NOMO-1 treated with dmso at 0.1 percent for 144 hours (cell line): ENCODE measurements around the gene VWF.
"Not testable (repeated sequence)": the region's sequence is repeated elsewhere in the genome, so short reads cannot be mapped to it uniquely, and the experiment has no call there.

ENCODE experiments used
- DNase-seq: peaks from one replicate; lab custom pipeline; 2025; ENCODE audit not compliant: unreplicated experiment; lab: John Stamatoyannopoulos, UW

VWF gene

DNA sequence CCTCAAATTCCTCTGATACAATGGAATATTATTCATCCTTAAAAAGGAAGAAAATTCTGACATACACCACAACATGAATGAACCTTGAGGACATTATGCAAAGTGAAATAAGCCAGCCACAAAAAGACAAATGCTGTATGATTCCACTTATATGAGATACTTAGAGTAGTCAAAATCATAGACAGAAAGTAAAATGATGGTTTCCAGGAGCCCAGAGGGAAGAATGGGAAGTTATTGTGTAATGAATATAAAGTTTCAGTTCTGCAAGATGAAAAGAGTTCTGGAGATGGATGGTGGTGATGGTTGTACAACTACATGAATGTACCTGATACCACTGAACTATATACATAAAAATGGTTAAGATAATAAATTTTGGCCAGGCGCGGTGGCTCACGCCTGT is 18.3 kb downstream of the VWF start:
- no peak for DNase-seq

GRCh38 chr12:6104842-6105241 is 19.6 kb downstream of the VWF start:
- DNase-seq = no peak

DNA sequence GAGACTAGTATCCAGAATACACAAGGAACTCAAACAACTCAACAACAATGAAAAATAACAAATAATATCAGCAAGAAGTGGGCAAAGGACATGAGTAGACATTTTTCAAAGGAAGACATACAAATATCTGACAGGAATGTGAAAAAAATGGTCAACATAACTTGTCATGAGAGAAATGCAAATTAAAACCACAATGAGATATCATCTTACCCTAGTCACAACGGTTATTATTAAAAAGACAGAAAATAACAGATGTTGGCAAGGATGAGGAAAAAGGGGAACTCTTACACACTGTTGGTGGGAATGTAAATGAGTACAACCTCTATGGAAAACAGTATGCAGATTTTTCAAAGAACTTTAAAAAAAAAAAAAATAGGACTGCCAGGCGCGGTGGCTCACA is 20.4 kb downstream of the VWF start:
- DNase-seq = no peak

DNA sequence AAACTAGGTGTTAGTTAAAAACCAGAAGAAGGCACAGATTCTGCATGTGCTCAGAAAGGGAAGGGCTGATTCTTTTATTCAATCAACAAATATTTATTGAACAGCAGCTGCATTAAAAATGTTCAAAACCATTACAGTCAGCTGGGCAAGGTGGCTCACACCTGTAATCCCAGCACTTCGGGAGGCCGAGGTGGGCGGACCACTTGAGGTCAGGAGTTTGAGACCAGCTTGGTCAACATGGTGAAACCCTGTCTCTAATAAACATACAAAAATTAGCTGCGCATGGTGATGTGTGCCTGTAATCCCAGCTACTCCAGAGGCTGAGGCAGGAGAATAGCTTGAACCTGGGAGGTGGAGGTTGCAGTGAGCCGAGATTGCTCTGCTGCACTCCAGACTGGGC is 22.4 kb downstream of the VWF start:
- DNase-seq = not testable (repeated sequence)

DNA sequence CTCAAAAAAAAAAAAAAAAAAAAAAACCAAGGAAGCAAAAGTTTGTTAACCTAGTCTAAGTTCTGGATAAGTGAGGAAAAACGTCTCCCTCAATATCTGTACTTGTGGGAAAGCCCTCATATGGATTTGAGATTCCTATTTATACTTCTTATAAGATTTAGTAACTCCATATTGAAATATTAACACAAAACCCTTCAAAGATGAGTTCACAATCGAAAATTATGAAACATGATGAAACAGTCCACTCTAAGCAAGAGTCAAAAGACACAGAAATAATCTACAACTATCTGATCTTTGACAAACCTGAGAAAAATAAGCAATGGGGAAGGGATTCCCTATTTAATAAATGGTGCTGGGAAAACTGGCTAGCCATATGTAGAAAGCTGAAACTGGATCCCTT is 25.2 kb downstream of the VWF start:
- DNase-seq = no peak

- DNase-seq = no peak
Observed at GRCh38 chr12:6097411-6097810, 27.1 kb downstream of the VWF start.

GRCh38 chr12:6096527-6096926 is 27.9 kb downstream of the VWF start:
- no peak for DNase-seq

- DNase-seq = no peak
Observed at GRCh38 chr12:6095269-6095668, 29.2 kb downstream of the VWF start.

GRCh38 chr12:6093764-6094163 is 30.7 kb downstream of the VWF start:
- DNase-seq = no peak

DNA sequence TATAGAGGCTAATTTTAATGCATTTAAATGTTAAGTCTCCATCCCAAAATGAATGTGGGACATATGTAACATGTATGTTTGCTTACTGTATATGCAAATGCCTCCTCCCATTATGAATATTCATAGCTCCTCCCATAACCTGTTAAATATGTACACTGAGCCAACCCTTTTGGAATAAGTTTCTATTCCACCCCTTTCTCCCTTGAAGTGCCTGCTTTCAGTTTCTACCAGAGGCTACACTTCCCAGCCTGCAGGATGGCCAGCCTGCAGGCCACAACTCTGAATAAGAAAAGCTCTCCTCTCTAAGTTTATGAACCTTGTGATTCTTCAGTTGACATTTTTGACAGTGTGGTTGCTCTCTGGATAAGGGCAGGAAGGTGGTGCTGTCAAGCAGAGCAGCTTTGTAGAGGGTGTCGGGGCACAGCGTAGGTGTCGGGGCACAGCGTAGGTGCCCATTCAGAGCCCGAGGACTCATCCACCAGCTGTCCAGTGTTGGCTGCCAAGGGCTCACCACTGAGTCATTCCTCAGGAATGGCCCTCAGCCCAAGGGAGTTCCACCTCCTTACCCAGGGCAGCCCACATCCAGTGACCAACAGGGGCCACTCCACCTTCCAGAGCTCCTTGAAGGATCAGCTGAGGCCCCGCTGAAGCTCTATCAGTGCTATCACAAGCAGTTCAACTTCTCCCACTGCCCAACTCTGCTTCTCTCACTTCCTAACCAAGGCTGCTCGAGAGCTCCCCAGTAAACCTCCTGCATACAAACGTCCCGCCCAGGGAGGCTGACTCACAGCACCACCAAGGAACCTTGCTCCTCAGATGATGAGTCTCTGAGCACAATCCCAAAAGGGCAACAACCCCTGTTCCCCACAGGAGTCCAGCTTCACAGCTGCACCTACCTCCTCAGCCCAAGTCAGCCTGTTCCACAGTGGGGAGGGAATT is 31.4 kb downstream of the VWF start:
- DNase-seq = no peak

DNA sequence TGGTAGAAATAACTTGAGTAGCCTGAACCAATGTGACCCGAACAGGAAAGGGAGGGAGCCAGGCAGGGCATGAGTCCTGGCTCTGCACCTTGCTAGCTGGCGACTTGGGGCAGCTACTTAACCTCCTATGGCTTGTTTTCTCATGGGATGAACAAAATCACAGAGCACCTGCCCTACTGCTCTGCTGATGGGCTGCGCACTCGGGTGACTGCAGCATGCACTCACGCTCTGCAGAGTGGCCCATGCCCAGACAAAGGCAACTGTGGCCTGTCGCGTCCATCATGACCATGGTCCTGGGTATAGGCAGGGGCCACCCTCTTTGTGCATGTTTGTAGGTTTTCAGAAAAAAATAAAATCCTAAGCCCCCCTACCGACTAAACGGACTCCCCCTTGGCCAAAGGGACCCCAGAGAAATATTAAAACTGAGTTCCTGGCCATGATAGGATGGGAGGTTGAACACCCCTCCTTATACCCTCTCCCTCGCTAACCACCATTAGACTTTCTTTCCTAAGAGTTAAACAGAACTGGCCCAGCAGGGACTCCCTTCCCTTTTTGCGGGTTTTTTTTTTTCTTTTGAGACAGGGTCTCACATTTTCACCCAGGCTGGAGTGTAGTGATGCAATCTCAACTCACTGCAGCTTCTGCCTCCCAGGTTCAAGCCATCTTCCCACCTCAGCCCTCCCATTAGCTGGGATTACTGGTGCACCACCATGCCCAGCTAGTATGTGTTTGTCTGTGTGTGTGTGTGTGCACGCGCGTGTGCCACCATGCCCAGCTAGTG is 32.5 kb downstream of the VWF start:
- DNase-seq = no peak

GRCh38 chr12:6090803-6091202 is 33.7 kb downstream of the VWF start:
- DNase-seq = no peak

- no peak for DNase-seq
Observed at GRCh38 chr12:6088921-6089747, 35.3 kb downstream of the VWF start.

GRCh38 chr12:6086316-6086715 is 38.2 kb downstream of the VWF start:
- DNase-seq = no peak

GRCh38 chr12:6085841-6086240 is 38.6 kb downstream of the VWF start:
- DNase-seq = no peak

- DNase-seq = no peak
Observed at GRCh38 chr12:6084969-6085450, 39.5 kb downstream of the VWF start.

DNA sequence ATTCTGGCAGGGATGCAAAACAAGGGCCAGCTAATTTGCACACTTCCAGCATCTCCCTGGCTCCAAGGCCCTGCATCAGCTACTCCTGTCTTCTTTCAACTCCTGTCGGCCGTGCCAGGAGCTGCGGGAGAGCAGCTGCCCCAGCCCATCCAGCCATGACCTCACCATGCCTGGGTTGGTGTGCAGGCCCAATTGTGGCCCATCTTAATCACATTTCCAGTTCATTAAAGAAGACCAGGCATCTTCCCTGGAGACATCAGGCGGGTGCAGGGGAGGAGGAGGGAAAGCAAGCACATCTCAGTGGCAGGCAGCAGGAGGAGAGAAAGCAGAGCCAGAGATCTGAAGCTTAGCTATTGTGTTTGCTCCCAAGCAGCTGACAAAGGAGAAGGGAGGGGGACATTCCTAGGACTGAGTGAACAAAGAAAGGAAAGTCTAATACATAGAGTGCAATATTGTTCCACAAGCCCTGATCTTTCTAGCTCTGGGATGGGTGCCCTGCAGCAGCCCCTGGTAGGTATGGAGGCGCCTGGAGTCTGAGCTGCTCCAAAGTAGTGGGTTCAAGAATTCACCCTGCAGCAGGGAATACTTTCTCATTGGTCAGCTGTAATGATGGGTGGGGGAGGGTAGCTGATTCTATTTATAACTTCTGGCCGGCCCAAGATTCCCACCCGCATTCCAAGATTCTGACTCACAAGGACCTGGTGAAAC is 40.1 kb downstream of the VWF start:
- no peak for DNase-seq

DNA sequence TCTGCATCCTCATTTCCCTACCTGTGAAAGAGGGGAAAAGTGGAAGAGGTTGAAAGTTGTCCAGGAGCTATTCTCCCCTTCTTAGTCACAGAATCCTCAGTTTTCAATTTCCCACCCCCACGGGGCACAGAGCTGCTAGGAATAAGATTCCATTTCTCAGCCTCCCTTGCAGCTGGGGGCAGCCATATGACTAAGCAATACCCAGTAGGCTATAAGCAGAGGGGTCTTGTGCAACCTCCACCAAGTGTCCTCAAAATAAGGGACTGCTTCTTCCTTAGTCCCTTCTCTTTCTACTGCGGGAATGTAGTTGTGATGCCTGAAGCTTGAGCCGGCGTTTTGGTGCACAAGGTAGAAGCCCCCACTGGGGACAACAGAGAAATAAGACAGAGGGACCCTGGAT is 40.9 kb downstream of the VWF start:
- DNase-seq = no peak

- no peak for DNase-seq
Observed at GRCh38 chr12:6082613-6083012, 41.9 kb downstream of the VWF start.
